ENCODE results near the gene ADCY5.
"Not testable (repeated sequence)": the region's sequence is repeated elsewhere in the genome, so short reads cannot be mapped to it uniquely, and the experiment has no call there.

Gene ADCY5

DNA sequence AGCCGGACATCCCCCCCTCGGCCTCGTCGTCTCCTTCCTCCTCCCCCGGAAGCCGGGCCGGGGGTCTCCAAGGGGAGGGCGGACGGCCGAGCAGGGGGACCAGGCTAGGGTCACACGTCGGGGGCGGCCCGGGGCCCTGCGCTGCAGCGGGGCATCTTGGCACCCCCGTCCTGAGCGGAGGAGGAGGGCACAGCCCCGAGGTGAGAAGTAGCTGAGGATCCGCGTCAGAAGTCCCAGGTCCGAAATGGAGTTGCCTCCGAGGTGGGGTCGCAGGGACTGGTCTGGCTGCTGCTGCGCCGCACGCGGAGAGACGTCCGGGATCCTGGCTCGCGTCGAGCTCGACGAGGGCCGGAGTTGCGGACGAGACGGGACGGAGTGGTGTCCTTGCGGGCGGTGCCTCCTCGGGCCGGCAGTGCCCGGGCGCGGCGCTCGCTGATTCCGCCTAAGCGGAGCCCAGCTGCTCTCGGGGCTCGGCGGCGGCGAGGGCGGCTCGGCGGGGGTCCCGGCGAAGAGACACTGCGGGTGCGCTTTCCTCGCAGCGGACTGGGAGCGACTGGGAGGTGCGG lies at the start of gene ADCY5:
ADCY5 (minus strand) TSS at position 555 of the 566 bp plus-strand sequence; CDS start at position 10, 545 bp downstream.
- DNase-seq (ENCODE audit: low read depth, low spot score) = no peak

DNA sequence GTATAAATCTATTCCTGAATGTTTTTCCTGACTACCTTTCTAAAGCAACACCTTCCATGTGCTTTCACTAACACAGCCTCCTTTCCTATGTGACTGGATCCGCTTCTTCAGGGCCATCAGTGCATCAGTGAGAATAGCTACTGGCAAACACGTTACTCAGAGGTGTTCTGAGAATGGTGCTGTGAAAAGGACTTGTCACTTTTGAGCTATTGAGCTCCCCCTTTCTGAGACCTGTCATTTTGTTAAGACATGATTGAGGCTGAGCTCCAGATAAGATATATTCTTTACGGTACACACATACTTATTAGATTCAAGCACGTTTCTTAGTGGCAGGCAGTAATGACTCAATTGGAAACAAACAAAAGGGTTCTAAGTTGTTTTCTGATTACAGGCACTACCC lies 45.0 kb upstream of the ADCY5 start:
- no peak for DNase-seq (ENCODE audit: low read depth, low spot score)

DNA sequence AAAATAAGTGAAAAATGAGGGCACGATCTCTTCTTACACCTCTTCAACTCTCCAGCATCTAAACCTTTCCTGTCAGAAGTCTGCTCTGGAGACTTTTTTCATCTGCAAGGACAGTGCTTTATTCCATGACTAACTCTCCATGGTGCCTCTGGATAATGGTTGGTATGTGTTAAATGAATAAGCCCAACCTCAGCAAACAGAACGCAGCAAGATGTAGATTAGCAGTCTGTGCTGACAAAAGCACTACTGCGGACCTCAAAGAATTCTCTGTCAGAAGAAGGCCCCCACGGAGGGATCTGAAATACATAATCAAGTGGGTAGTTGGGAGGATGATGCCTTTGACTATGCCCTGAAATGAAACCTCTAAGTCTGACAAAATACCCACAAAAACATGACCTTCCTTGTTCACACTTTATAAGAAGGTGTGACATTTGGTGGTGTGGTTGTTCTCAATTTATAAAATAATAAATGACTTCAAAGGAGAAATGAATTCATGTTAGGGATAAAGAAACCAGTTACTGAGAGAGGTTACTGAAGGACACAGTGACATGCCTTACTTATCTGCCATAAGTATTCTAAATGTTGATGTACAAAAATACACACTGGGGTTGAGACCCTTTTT lies 43.2 kb upstream of the ADCY5 start:
- no peak for DNase-seq (ENCODE audit: low read depth, low spot score)

DNA sequence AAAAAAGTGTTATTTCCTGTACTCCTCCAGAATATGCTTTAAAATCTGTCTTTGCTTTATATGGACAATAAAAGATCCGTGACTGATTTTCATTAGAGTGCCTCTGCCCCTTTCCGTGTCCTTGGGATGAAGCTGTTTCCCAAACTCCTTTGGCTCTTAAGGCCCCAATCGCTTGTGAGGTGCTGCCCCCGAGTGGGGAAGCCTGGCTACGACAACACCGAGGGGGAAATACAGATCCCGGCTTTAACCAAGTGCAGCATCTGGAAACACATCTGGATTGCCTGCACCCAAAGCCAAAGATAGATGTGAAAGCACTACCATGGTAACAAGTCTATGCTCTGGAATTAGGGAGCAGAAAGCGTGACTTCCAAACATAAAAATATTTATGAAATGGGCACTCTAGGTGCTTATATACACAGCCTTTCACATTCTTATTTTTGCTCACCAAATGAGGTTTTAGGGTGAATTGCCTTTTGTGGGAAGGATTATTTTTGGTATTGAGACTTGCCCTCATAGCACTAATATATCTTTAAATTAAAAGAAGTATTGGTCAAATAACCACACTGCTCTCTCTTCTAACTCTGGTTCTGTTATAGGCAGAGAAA lies 40.6 kb upstream of the ADCY5 start:
- no peak for DNase-seq (ENCODE audit: low read depth, low spot score)

DNA sequence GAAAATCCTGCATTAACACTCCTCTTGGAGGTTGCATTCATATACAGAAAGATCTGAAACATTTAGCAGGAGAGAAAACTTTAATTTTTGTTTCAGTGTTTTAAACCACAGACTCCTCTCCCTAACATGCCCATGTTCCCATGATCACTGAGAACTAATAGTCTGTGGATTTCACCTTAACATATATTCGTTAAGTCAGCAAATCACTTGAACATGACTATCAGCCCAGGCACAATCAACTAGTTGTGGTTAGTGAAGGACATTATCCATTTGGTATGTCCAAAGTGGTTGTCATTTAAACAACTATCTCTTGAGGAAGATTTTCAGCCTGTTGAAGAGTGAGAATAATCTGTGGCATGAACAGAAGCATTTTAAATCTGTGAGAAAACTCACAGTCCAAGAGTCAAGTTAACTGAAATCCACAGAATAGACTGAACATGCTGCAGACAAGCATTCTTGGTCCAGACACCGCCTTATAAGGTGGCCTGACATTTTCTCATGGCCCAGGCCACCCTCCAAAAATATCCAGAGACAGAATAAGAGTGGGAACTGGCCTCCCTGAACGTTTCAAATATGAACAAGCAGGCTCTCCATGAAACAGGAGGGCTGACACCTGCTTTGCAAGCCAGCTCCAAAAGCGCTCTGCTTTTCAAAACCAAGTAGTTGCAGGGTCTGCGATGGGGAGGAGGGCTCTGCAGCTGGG lies 39.9 kb upstream of the ADCY5 start:
- DNase-seq (ENCODE audit: low read depth, low spot score) = no peak

DNA sequence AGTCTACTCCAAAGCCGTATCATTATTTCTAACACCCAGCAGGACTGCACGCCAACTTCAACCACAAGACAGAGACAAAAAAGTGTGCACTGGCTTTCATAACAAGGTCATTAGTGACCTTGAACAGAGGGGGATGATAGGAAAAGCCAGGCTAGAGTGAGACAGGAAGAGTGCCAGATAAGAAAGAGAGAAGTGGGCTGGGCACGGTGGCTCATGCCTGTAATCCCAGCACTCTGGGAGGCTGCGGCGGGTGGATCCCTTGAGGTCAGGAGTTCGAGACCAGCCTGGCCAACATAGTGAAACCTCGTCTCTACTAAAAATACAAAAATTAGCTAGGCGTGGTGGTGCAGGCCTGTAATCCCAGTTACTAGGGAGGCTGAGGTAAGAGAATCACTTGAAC lies 38.2 kb upstream of the ADCY5 start:
- DNase-seq (ENCODE audit: low read depth, low spot score) = not testable (repeated sequence)

DNA sequence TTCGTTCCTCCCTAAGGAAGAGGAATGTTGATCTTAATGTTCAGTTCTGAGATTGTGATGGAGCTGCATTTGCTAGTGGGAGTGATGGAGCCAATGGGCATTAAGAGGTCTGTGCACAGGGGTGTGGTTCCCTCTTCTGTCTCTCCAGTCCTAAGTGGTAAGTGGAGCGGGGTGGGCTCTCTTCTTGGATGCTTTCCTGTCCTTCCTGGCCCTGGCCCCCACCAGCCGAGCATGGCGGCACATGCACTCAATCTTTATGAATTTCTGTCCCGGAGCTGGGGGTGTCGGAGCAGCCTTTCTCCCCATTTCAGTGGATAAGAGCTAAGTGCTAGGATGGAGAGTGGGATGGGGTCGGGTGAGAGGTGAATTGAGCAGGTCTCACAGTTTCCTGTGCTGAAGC lies 37.6 kb upstream of the ADCY5 start:
- no peak for DNase-seq (ENCODE audit: low read depth, low spot score)

DNA sequence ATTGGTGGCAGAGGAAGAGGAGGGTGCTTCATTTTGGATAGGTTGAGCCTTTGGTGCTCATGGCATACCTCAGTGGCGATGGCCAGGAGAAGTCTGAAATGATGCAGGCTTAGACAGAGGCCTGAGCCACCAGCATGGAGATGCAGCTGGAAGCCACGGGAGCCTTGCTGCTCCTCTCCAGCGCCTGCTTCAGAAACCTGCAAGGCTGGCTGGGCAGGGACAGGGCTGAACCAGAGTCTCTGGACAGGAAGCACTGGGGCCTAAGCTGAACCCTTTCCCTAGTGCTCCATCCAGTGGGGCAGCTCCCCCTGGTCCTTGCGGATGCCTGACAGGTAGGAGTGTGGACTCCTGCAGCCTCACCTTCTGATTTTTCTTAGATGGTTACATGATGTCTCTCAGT lies 36.7 kb upstream of the ADCY5 start:
- no peak for DNase-seq (ENCODE audit: low read depth, low spot score)

DNA sequence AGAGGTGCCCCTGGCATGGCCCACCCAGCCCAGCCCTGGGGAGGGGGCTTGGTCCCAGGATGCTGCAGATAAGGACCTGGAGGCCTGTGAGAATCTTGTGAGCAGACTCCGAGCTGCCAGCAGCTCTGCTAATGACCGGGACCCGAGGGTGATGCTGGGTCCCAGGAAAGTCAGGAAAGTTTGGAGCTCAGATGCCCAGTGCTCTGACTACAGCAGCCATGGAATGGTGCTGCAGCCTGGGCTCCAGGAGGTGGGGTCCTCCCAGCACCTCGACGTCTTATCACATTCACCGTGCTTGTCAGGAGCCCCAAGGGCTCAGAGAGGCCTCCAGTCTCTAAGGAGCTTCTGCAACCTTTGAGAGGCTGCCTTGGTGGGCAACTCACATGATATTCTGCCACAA lies 34.3 kb upstream of the ADCY5 start:
- DNase-seq (ENCODE audit: low read depth, low spot score) = no peak

DNA sequence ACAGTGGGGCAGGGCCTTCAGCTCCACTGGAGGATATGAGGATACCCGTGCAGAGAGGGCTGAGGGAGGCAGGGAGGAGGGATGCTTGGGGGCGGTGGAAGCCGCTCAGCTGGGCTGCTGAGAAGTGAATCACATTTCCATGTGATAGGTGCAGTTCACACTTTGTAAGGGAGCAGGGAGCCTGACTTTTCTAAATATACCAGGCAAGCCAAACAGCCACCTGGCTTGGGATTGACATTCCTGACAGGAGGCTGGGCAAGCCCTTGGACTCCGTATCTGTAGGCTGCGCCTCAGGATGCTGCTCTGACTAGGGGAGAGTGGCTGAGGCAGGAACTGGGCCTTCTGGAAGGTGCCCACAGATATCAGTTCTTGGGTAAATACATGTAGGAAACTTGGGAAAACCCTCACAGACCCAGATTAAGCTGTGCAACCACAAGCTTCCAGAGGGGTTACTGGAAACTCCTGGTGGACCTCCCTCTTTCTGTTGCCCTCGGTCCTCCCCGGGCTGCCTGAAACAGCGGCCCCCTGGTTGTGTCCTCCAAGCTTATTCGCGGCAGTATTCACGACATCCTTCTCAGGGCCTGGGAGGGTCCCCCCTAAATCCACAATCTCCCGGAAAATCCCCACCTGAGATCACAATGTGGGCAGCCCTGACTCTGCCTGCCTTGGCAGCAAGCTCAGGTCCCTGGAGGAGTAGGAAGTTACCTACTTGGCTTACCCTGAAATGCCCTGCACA lies 33.0 kb upstream of the ADCY5 start:
- DNase-seq (ENCODE audit: low read depth, low spot score) = no peak

DNA sequence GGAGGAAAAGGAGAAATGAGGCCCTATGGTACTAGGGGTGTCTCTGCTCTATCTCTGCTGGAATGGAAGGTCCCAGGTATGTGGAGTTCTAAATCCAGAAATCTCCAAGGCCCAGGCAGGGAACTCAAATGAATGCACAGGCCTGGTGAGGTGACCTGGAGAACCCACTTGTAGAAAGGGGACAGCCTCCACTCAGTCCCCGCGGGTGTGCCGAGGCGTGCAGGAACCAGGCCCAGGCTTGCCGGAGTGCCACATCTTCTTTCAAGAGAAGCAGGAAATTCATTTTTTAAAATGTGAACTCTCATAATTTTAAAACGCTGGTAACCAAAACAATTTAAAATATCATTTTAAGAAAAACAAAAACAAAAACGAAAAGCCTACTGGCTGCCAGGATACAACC lies 32.2 kb upstream of the ADCY5 start:
- DNase-seq (ENCODE audit: low read depth, low spot score) = no peak

DNA sequence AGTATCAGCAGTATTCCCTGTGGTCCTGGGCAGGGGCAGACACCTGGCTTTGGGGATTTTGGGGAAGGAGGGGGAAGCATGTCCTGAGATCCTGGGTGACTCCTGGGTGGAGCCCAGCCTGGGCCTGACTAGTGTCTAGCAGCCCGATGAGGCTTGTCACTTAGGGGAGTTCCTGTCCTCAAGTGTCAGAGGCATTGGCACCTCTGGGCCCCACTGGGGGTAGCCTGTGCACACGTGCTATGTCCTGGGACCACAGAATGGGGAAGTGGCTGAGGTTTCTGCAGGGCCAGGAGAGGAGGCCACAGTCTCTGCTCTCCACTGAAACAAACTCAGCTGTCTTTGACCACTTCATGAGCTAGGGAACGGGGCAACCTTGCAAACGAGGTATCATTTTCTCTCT lies 31.5 kb upstream of the ADCY5 start:
- DNase-seq (ENCODE audit: low read depth, low spot score) = no peak

DNA sequence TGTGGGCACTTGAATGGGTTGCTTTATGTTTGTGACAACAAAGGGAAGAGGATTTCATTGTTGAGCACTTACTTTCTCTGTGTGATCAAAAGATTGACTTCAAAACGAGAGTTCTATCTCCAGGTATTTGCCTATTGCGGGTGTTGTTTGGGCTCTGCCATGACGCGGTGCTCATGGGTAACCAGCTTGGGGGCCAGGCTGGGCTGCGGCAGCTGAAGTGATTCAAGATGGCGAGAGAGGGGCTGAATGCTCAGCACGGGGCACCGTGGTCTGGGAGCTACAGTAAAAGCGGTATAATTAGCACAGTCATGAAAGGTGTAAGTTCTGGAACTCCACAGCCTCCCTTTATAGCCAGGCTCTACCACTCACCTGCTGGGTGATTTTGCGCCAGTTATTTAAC lies 31.0 kb upstream of the ADCY5 start:
- DNase-seq (ENCODE audit: low read depth, low spot score) = no peak

DNA sequence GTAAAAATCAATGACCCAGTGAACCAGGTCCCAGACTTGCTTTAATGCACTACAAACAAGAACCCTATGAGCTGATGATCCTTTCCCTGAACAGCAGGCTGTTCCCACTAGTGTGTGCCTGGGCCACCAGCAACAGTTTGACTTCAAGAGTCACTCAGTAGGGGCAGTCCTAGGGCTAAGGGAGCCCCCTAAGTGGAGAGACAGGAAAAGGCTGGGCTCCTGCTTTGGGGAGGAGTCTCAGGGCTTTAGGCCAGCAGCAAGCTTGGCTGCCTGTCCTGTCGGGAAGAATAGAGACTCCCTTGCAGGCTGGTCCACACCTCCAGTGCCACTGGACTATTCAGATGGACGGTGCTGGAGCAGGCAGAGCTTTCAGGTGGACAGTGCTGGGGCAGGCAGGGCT lies 29.4 kb upstream of the ADCY5 start:
- no peak for DNase-seq (ENCODE audit: low read depth, low spot score)

DNA sequence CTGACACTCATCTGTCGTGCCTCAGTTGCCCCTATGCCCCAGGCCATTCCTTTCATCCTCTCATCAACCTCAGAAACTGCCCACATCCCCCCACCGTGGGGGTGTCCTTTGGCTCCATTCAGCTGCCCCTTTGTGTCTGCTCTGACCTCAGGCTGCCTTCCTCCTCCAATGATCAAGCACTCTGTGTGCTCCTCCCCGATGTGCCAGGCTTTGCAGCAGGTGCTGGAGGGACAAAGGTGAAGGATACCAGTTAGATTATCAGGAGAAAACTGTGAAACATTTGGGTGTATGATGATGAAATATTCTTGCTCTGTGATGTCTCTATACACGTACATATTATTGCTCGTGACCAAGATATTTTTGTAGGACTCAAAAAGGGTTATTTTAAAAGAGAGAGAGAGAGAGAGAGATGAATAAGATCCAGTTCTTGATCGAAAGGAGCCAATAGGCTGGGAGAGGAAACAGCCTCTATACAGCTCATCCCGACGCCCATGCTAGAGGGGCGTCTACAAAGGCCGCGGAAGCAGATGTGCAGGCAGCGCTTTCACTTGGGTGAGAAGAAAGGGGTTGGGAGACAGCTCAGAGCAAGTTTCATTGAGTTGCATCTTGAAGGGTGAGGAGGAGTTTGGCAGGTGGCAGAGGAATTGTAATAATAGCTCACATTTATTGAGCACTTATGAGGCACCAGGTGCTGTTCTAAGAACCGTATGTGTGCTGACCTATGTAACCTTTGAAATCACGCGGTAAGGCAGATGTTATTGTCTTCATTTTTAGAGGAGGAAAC lies 28.3 kb upstream of the ADCY5 start:
- no peak for DNase-seq (ENCODE audit: low read depth, low spot score)

DNA sequence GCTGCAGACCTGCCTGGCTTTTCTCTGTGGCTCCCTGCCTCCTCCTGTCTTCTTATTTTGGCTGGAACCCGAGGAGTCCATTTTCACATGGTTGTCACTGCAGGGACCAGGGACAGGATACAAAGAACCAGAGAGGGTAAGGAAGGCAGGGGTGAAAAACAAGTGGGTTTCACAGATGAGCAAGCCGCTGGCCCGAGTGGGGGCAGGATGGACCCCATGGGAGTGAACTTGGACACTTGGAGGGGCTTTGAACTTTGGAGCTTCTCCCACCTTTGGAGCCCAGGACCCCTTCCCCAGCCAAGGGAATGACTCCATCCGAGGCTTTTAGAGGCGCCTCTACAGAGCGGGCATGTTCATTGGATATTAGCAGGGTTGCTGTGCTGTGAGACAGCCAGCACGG lies 26.9 kb upstream of the ADCY5 start:
- no peak for DNase-seq (ENCODE audit: low read depth, low spot score)

DNA sequence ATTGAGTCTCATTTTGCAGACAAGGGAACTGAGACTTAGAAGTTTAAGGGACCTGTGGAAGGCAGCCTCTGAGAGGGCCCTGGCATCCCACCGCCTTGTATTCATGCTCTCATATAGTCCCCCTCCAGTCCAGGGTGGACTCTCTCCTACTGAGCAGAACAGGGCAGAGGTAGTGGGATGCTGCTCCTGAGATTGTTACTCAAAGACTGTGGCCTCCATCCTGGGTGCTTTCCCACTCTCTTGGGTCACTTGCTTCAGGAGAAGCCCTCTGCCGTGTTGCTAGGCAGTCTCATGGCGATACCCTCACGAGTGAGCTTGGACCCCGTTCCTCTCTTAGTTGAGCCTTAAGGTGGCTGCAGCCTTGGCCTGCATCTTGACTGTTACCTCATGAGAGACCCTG lies 22.2 kb upstream of the ADCY5 start:
- DNase-seq (ENCODE audit: low read depth, low spot score) = no peak

DNA sequence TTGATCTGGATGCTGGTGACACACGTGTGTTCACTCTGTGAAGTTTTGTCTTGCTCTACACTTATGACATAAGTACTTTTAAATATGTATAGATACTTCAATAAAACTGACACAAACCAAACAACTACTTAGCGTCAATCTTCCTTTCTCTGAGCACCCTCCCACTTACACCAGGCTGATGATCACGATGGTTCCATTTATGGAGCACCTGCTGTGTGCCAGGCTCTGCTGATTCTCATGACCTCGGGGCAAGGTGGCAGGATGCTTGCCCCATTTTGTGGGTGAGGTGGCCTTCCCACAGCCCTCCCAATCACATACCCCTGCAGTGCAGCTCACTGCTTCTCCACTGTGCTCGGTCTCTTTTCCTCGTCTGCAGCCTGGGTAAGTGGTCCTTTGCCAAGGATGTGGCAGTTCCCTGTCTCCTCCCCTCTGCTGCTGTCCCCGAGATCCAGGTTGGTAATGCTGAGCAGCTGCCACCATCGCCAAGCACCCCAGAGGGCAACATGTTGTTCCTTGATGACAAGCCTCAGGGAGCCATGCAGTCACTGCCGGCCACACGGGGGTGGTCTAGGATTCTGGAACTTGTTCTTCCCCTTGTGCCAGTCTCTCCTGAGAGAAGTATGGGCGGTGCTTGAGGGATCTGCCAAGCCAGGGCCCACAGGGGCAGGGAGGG lies 20.6 kb upstream of the ADCY5 start:
- DNase-seq (ENCODE audit: low read depth, low spot score) = no peak

DNA sequence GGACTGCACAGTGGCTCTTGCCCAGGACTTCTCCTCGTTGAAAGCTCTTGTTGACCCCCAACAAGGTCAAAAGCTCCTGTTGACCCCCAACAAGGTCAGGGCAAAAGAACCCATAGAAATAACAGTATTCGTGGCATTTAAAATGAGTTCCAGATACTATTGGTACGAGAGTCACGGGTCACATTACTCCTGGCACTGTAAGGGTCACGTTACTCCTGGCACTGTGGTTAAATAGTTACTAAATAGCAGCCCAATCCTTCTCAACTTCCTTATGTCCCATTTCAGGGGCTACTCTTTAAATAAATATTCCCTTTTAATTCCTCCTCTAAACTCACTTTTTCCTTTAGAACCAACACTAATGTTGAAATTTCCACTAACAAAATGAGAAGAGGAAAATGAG lies 18.2 kb upstream of the ADCY5 start:
- no peak for DNase-seq (ENCODE audit: low read depth, low spot score)

DNA sequence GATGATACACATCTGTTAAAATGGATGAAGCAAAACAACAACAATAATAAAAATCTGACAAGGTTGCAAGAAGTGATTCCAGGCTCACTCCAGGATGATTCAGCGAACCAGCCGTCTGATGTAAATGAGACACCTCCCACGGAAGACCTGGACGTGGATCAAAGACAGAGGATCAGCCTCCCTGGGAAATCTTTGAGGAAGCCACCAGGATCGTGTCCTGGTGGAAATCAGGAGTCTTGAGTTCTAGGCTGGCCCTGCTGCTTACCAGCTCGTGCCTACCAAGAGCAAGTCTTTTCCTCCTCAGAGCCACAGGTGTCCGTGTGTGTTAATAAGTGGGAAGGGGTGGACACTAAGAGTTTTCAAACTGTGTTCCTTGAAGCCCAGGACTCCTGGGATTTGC lies 15.3 kb upstream of the ADCY5 start:
- no peak for DNase-seq (ENCODE audit: low read depth, low spot score)

DNA sequence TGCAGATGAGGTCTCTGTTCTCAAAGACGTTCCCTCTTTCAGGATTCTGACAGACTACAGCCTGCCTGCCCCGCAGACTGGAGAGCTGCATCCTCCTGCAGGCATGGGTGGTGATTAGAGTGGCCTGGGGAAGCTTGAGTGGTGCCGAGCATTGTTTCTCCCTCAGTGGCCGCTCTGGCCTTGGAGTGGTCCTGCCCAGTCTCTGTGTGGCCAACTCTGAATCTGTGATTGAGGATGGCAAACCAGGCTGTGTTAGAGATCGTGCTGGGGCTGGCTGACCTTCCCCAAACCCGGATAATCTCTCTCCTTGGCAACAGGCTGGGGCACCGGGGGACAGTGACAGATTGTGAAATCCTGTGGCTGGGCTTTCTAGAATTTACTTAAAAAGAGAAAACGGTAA lies 11.0 kb upstream of the ADCY5 start:
- no peak for DNase-seq (ENCODE audit: low read depth, low spot score)
